ENCODE measurements around the gene SGIP1.

Gene SGIP1

DNA sequence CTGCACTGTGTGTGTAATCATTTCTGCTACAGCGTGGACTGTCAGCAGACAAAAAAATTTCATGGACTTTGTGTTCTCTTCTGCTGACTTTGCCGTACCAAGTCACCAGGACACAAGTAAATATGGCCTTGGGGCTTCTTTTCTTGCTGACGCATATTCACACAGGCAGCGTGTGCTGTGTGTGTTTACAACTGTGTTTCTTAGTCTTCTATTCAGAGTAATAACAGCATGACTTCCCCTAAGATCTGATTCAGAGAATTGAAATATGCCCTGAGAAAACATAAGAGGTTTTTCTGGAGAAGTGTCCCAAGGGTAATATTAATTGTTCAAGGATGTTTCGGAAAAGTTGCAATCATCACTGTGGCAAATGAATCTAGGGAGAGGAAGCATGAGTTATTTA is 171.2 kb downstream of the SGIP1 start:
- Histone ChIP-seq H3K36me3 (ENCODE audit: insufficient read depth) (no peaks in the 10 kb centered on the region), H3K27ac (no peak overlapping the region), H3K27me3 (ENCODE audit: insufficient read depth, low read depth) (no peaks in the 10 kb centered on the region), H3K4me1 (ENCODE audit: low read depth, poor library complexity, severe bottlenecking) (no peaks in the 10 kb centered on the region), H3K79me2 (ENCODE audit: insufficient read depth, low read depth) (no peaks in the 10 kb centered on the region), H4K20me1 (ENCODE audit: insufficient read depth) (no peaks in the 10 kb centered on the region), H3K4me3 (IDR thresholded peaks at IDR 0.05; ENCODE audit: insufficient read depth, low read depth, low read length) (no peak overlapping the region), H3K9ac (no peak overlapping the region), H2AFZ (ENCODE audit: low read depth) (no peak overlapping the region), H3K4me2 (no peak overlapping the region)
- TF ChIP-seq, protein P1, sequence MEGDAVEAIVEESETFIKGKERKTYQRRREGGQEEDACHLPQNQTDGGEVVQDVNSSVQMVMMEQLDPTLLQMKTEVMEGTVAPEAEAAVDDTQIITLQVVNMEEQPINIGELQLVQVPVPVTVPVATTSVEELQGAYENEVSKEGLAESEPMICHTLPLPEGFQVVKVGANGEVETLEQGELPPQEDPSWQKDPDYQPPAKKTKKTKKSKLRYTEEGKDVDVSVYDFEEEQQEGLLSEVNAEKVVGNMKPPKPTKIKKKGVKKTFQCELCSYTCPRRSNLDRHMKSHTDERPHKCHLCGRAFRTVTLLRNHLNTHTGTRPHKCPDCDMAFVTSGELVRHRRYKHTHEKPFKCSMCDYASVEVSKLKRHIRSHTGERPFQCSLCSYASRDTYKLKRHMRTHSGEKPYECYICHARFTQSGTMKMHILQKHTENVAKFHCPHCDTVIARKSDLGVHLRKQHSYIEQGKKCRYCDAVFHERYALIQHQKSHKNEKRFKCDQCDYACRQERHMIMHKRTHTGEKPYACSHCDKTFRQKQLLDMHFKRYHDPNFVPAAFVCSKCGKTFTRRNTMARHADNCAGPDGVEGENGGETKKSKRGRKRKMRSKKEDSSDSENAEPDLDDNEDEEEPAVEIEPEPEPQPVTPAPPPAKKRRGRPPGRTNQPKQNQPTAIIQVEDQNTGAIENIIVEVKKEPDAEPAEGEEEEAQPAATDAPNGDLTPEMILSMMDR (conservative IDR thresholded peaks at IDR 0.05; ENCODE audit: low read depth, low read length) = no peak

DNA sequence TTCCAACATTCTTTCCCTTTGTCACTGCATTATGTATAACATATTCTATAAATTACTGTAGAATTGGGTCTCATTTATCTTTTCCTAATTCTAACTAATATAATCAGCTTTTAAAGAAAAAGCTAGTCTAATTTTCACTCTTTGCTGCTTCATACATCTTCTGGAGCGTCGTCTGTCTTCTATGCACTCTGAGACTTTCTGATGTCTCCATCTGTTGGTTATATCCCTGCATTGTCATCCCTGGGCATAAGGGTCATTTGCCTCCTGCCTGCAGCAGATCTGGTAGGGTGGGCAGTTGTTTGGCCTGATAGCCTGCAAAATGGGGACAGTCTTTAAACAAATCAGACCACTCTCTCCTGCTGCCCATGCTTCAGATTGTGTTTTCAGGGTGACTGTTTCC is 177.5 kb downstream of the SGIP1 start:
- Histone ChIP-seq H3K27me3 (ENCODE audit: insufficient read depth, low read depth) (no peaks in the 10 kb centered on the region), H3K4me2 (no peak overlapping the region), H3K9ac (no peak overlapping the region), H3K27ac (no peak overlapping the region), H3K79me2 (ENCODE audit: insufficient read depth, low read depth) (no peaks in the 10 kb centered on the region), H3K4me1 (ENCODE audit: low read depth, poor library complexity, severe bottlenecking) (no peaks in the 10 kb centered on the region), H2AFZ (ENCODE audit: low read depth) (no peak overlapping the region), H4K20me1 (ENCODE audit: insufficient read depth) (no peaks in the 10 kb centered on the region), H3K4me3 (IDR thresholded peaks at IDR 0.05; ENCODE audit: insufficient read depth, low read depth, low read length) (no peak overlapping the region), H3K36me3 (ENCODE audit: insufficient read depth) (no peaks in the 10 kb centered on the region)
- TF ChIP-seq, protein P1 (conservative IDR thresholded peaks at IDR 0.05; ENCODE audit: low read depth, low read length) = no peak

DNA sequence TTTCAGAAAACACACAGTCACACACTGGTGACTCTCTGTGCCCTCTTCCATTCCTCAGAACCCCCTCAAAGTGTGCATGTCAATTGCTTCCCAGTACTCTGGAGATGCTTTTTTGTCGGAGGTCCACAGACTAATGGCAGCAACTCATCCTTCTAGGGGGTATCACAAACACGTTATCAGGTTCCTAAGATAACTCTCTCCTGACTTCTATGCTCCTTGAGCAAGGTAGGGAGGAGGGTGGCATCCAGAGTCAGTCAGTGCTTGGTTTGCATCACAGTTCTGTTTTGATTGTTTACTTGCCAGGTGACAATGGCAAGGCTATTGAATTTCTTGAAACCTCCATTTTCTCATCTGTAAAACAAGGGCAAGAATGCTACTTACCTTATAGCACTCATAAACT is 178.9 kb downstream of the SGIP1 start:
- no peaks in the 10 kb centered on the region for H3K27me3 ChIP-seq (ENCODE audit: insufficient read depth, low read depth)
- TF ChIP-seq, protein P1 (conservative IDR thresholded peaks at IDR 0.05; ENCODE audit: low read depth, low read length) = no peak
- H4K20me1 ChIP-seq (ENCODE audit: insufficient read depth) = no peaks in the 10 kb centered on the region
- H3K4me2 ChIP-seq = no peak overlapping the region
- H2AFZ ChIP-seq (ENCODE audit: low read depth) = no peak overlapping the region
- H3K79me2 ChIP-seq (ENCODE audit: insufficient read depth, low read depth) = no peaks in the 10 kb centered on the region
- no peak overlapping the region for H3K4me3 ChIP-seq (IDR thresholded peaks at IDR 0.05; ENCODE audit: insufficient read depth, low read depth, low read length)
- H3K27ac ChIP-seq = no peak overlapping the region
- H3K36me3 ChIP-seq (ENCODE audit: insufficient read depth) = no peaks in the 10 kb centered on the region
- H3K9ac ChIP-seq = no peak overlapping the region
- no peaks in the 10 kb centered on the region for H3K4me1 ChIP-seq (ENCODE audit: low read depth, poor library complexity, severe bottlenecking)

DNA sequence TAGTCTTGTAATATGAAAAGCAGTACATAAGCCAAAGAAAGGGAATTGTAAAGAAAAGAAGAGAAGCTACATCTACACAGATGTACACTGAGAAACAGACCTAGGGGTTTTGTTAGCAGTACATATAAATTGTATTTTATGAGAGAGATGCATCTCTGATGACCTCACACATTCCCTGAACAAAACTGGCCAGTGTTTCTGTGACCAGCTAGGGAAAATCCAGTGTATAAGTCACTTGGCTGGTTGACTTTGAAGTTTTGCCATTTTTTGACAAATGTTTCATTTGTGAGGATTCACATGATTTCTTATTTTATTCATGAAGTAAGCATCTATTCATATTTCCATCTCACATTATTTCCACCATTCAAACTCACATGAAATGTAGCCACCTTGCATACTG is 190.0 kb downstream of the SGIP1 start:
- Histone ChIP-seq H3K4me2 (no peak overlapping the region), H3K79me2 (ENCODE audit: insufficient read depth, low read depth) (no peaks in the 10 kb centered on the region), H3K9ac (no peak overlapping the region), H3K27ac (no peak overlapping the region), H2AFZ (ENCODE audit: low read depth) (no peak overlapping the region), H3K36me3 (ENCODE audit: insufficient read depth) (no peaks in the 10 kb centered on the region), H4K20me1 (ENCODE audit: insufficient read depth) (no peaks in the 10 kb centered on the region), H3K4me1 (ENCODE audit: low read depth, poor library complexity, severe bottlenecking) (peaks cover 12% of the 10 kb centered on the region), H3K4me3 (IDR thresholded peaks at IDR 0.05; ENCODE audit: insufficient read depth, low read depth, low read length) (no peak overlapping the region), H3K27me3 (ENCODE audit: insufficient read depth, low read depth) (no peaks in the 10 kb centered on the region)
- TF ChIP-seq, protein P1 (conservative IDR thresholded peaks at IDR 0.05; ENCODE audit: low read depth, low read length) = no peak
